ENCODE data around the gene PHTF2.

The PHTF2 gene

GRCh38 chr7:77824636-77825035 lies 26.1 kb downstream of the PHTF2 start:
- DNase-seq (ENCODE audit: low read depth), result no peak
- TF ChIP-seq CTCF (conservative IDR thresholded peaks at IDR 0.05; ENCODE audit: low read depth, low read length), result no peak
- H3K4me3 ChIP-seq (ENCODE audit: low read depth, low read length), result no peak overlapping the region

GRCh38 chr7:77825131-77825530 lies 26.6 kb downstream of the PHTF2 start:
- no peak overlapping the region for H3K4me3 ChIP-seq (ENCODE audit: low read depth, low read length)
- DNase-seq (ENCODE audit: low read depth), result no peak
- no peak for TF ChIP-seq CTCF (conservative IDR thresholded peaks at IDR 0.05; ENCODE audit: low read depth, low read length)

- H3K4me3 ChIP-seq (ENCODE audit: low read depth, low read length), result no peak overlapping the region
- DNase-seq (ENCODE audit: low read depth), result no peak
- TF ChIP-seq CTCF (conservative IDR thresholded peaks at IDR 0.05; ENCODE audit: low read depth, low read length), result no peak
Measured at GRCh38 chr7:77826300-77826699, 27.7 kb downstream of the PHTF2 start.

GRCh38 chr7:77827999-77828398 lies 29.4 kb downstream of the PHTF2 start:
- TF ChIP-seq CTCF (conservative IDR thresholded peaks at IDR 0.05; ENCODE audit: low read depth, low read length), result no peak
- H3K4me3 ChIP-seq (ENCODE audit: low read depth, low read length), result no peak overlapping the region
- no peak for DNase-seq (ENCODE audit: low read depth)

GRCh38 chr7:77830649-77831355 lies 32.2 kb downstream of the PHTF2 start:
- H3K4me3 ChIP-seq (ENCODE audit: low read depth, low read length), result no peak overlapping the region
- DNase-seq (ENCODE audit: low read depth), result no peak
- TF ChIP-seq CTCF (conservative IDR thresholded peaks at IDR 0.05; ENCODE audit: low read depth, low read length), result no peak

- DNase-seq (ENCODE audit: low read depth), result no peak
- no peak overlapping the region for H3K4me3 ChIP-seq (ENCODE audit: low read depth, low read length)
- TF ChIP-seq CTCF (conservative IDR thresholded peaks at IDR 0.05; ENCODE audit: low read depth, low read length), result no peak
Measured at GRCh38 chr7:77831481-77831880, 32.9 kb downstream of the PHTF2 start.

GRCh38 chr7:77831953-77832352 lies 33.4 kb downstream of the PHTF2 start:
- no peak for DNase-seq (ENCODE audit: low read depth)
- H3K4me3 ChIP-seq (ENCODE audit: low read depth, low read length), result no peak overlapping the region

More at GRCh38 chr7:77831953-77832352, 33.4 kb downstream of the PHTF2 start:
- no peak for TF ChIP-seq CTCF (conservative IDR thresholded peaks at IDR 0.05; ENCODE audit: low read depth, low read length)

Measured in choroid plexus epithelial cell (primary cell).